K562 (cell line): ENCODE measurements around the gene LGALS12. TPM values are rescaled to one million over a fixed set of nuclear protein-coding genes. Genes with fewer than 3 reads are reported as not detected.

Experiments used
- BDP1 ChIP-seq: IDR thresholded peaks from 3 replicates; pipeline ENCODE4 v1.6.1; 2011; ENCODE audit not compliant: insufficient read length, insufficient read depth
- CCAR2 ChIP-seq: fragments of 200-400 bp; formaldehyde crosslinking; IDR thresholded peaks from 2 replicates; pipeline ENCODE4 v1.6.1; 2017; ENCODE audit warnings: mild to moderate bottlenecking, low read depth, low read length
- FOSL1 ChIP-seq: fragments of 200-800 bp; sonication (Bioruptor generic); conservative IDR thresholded peaks from 2 replicates; pipeline ENCODE4 v1.6.1; 2016; ENCODE audit warnings: missing genetic modification characterization, missing compliant biosample characterization
- FOXM1 ChIP-seq, 2 experiments: fragments of 450-650 bp in 1 of 2; sonication (generic) in 1 of 2; formaldehyde crosslinking in 1 of 2; IDR thresholded peaks; 2 replicates each; pipeline versions ENCODE4 v1.6.1 to v1.9.0; 2017 to 2022; ENCODE audit warnings: low read depth in 2 of 2, mild to moderate bottlenecking in 2 of 2, missing genetic modification reagents in 1 of 2, moderate library complexity in 1 of 2
- GTF2B ChIP-seq: IDR thresholded peaks from 2 replicates; pipeline ENCODE4 v1.6.1; 2011; ENCODE audit not compliant: insufficient read length; ENCODE audit errors: extremely low read depth
- MECOM ChIP-seq: fragments of 250-450 bp; sonication (Bioruptor Pico); IDR thresholded peaks from 2 replicates; pipeline ENCODE4 v1.8.0; 2022; ENCODE audit warnings: inconsistent platforms
- MTA2 ChIP-seq: fragments of 450-650 bp; IDR thresholded peaks from 2 replicates; pipeline ENCODE4 v1.6.1; 2016; ENCODE audit warnings: low read depth
- MTA3 ChIP-seq: fragments of 450-650 bp; formaldehyde crosslinking; IDR thresholded peaks from 2 replicates; pipeline ENCODE4 v1.6.1; 2017; ENCODE audit warnings: mild to moderate bottlenecking, borderline replicate concordance
- NFE2 ChIP-seq: IDR thresholded peaks from 2 replicates; pipeline ENCODE4 v1.6.1; 2014; ENCODE audit warnings: antibody characterized with exemption, low read depth
- NFIC ChIP-seq: fragments of 450-650 bp; IDR thresholded peaks from 2 replicates; pipeline ENCODE4 v1.6.1; 2017; ENCODE audit warnings: mild to moderate bottlenecking, inconsistent platforms
- NR2C2 ChIP-seq, 2 experiments: fragments of 200-800 bp in 1 of 2; sonication (Bioruptor generic) in 1 of 2; sonication (generic) in 1 of 2; formaldehyde crosslinking in 1 of 2; IDR thresholded peaks; 2 replicates each; pipeline versions ENCODE4 v1.6.1 to v1.8.0; 2016 to 2022; ENCODE audit warnings: mild to moderate bottlenecking in 1 of 2, missing compliant biosample characterization in 1 of 2, missing genetic modification characterization in 1 of 2, missing genetic modification reagents in 1 of 2
- PML ChIP-seq: IDR thresholded peaks from 2 replicates; pipeline ENCODE4 v1.6.1; 2012; ENCODE audit warnings: low read length, inconsistent platforms
- PPARD ChIP-seq: fragments of 250-450 bp; sonication (Bioruptor Pico); IDR thresholded peaks from 2 replicates; pipeline ENCODE4 v1.8.0; 2022; ENCODE audit warnings: inconsistent platforms, mild to moderate bottlenecking, moderate library complexity
- SMARCA5 ChIP-seq: fragments of 450-650 bp; IDR thresholded peaks from 2 replicates; pipeline ENCODE4 v1.6.1; 2016
- TCF3 ChIP-seq: sonication (generic); formaldehyde crosslinking; IDR thresholded peaks from 2 replicates; pipeline ENCODE4 v1.4.0; 2020; ENCODE audit warnings: mild to moderate bottlenecking, missing genetic modification reagents
- ZBTB1 ChIP-seq: sonication (generic); formaldehyde crosslinking; IDR thresholded peaks from 2 replicates; pipeline ENCODE4 v1.8.1; 2023; ENCODE audit warnings: missing genetic modification reagents, low read depth, mild to moderate bottlenecking, borderline replicate concordance
- ZBTB17 ChIP-seq: fragments of 450-650 bp; formaldehyde crosslinking; IDR thresholded peaks from 2 replicates; pipeline ENCODE4 v1.4.0; 2020; ENCODE audit warnings: mild to moderate bottlenecking
- ZNF184 ChIP-seq: sonication (generic); formaldehyde crosslinking; IDR thresholded peaks from 2 replicates; pipeline ENCODE4 v1.5.0; 2020; ENCODE audit warnings: missing genetic modification reagents
- ZNF316 ChIP-seq: fragments of 450-650 bp; IDR thresholded peaks from 2 replicates; pipeline ENCODE4 v1.6.1; 2016
- ZNF324 ChIP-seq: fragments of 250-450 bp; sonication (Bioruptor Pico); IDR thresholded peaks from 2 replicates; pipeline ENCODE4 v1.4.0; 2020; ENCODE audit warnings: mild to moderate bottlenecking
- ZNF644 ChIP-seq: fragments of 200-800 bp; sonication (Bioruptor generic); IDR thresholded peaks from 2 replicates; pipeline ENCODE4 v1.6.1; 2016; ENCODE audit warnings: low read depth, missing genetic modification characterization, missing compliant biosample characterization
- ZNF695 ChIP-seq: fragments of 450-650 bp; formaldehyde crosslinking; IDR thresholded peaks from 2 replicates; pipeline ENCODE4 v1.4.0; 2020; ENCODE audit warnings: mild to moderate bottlenecking, moderate library complexity
- ZNF830 ChIP-seq: fragments of 250-450 bp; sonication (Bioruptor Pico); IDR thresholded peaks from 2 replicates; pipeline ENCODE4 v1.5.0; 2021; ENCODE audit warnings: mild to moderate bottlenecking
- ZSCAN32 ChIP-seq: fragments of 450-650 bp; formaldehyde crosslinking; IDR thresholded peaks from 2 replicates; pipeline ENCODE4 v1.4.0; 2020; ENCODE audit warnings: mild to moderate bottlenecking, moderate library complexity
- polyA plus RNA-seq, 8 experiments: library from polyadenylated mRNA; depleted of rRNA in 4 of 8; stranded (reverse) in 5 of 8; unstranded in 3 of 8; fragments of >200 nt; fragmentation: Nextera tagmentation in 2 of 8; fragmentation: Illumina TruSeq in 1 of 8; extraction: Ambion mirVana in 2 of 8; extraction: Trizol in 1 of 8; gene quantifications; 2 replicates each; pipeline versions ENCODE4 v1.2.1 to v1.2.3, GENCODE V29; 2011 to 2014; ENCODE audit warnings: inconsistent platforms in 1 of 8, missing spikeins in 1 of 8
- total RNA-seq, 7 experiments: library from RNA; depleted of rRNA in 6 of 7; stranded (reverse); fragments of >200 nt in 6 of 7; fragmentation: Illumina TruSeq in 2 of 7; extraction: Trizol in 2 of 7; gene quantifications; 2 replicates each; pipeline versions ENCODE4 v1.2.1 to v1.2.3, GENCODE V29; 2011 to 2021; ENCODE audit warnings: low replicate concordance in 1 of 7
- TF ChIP-seq, protein P1 (sequence below): fragments of 250-450 bp; sonication (Bioruptor Pico); IDR thresholded peaks from 2 replicates; pipeline ENCODE4 v1.5.0; 2021; ENCODE audit warnings: mild to moderate bottlenecking, borderline replicate concordance
- TF ChIP-seq, protein P2 (sequence below): fragments of 200-800 bp; sonication (Bioruptor generic); IDR thresholded peaks from 2 replicates; pipeline ENCODE4 v1.6.1; 2017; ENCODE audit warnings: missing genetic modification characterization, missing compliant biosample characterization
- TF ChIP-seq, protein P3 (sequence below): fragments of 250-450 bp; sonication (Bioruptor Pico); IDR thresholded peaks from 2 replicates; pipeline ENCODE4 v1.6.1; 2021; ENCODE audit warnings: mild to moderate bottlenecking

LGALS12 gene
- total and polyA plus RNA-seq, 9 of the 15 experiments (the other 6 are each of a cell fraction or from before 2014, with no cell fraction given) = 0.66 to 8.0 (median 5.0) TPM

- TF ChIP-seq, protein P1, sequence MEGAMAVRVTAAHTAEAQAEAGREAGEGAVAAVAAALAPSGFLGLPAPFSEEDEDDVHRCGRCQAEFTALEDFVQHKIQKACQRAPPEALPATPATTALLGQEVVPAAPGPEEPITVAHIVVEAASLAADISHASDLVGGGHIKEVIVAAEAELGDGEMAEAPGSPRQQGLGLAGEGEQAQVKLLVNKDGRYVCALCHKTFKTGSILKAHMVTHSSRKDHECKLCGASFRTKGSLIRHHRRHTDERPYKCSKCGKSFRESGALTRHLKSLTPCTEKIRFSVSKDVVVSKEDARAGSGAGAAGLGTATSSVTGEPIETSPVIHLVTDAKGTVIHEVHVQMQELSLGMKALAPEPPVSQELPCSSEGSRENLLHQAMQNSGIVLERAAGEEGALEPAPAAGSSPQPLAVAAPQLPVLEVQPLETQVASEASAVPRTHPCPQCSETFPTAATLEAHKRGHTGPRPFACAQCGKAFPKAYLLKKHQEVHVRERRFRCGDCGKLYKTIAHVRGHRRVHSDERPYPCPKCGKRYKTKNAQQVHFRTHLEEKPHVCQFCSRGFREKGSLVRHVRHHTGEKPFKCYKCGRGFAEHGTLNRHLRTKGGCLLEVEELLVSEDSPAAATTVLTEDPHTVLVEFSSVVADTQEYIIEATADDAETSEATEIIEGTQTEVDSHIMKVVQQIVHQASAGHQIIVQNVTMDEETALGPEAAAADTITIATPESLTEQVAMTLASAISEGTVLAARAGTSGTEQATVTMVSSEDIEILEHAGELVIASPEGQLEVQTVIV (CRISPR knock-in tag) = no peak
- TF ChIP-seq CCAR2 (no peak), SMARCA5 (no peak), PML (0 out of 2 replicates have a peak, but pooled peaks have one; percentile 46), GTF2B (no peak), ZSCAN32 (CRISPR knock-in tag) (no peak), ZBTB1 (no peak), MECOM (CRISPR knock-in tag) (no peak), ZNF324 (no peak), NR2C2 (CRISPR knock-in tag; IDR thresholded peaks at IDR 0.05) (no peak), NR2C2 (tag; IDR thresholded peaks at IDR 0.05) (peak; percentile 68), ZNF695 (CRISPR knock-in tag) (no peak), MTA3 (no peak), TCF3 (CRISPR knock-in tag) (peak; percentile 85), FOXM1 (IDR thresholded peaks at IDR 0.05; ENCODE audit: low read depth) (peak; percentile 49; the same call in 1 of the 2 replicates), FOXM1 (CRISPR knock-in tag; IDR thresholded peaks at IDR 0.05; ENCODE audit: low read depth) (no peak), PPARD (no peak), ZNF644 (tag) (no peak), ZNF316 (peak; percentile 76), BDP1 (no peak), NFIC (peak; percentile 23; the same call in 1 of the 2 replicates), MTA2 (peak; percentile 60), ZNF830 (no peak), NFE2 (peak; percentile 72), ZBTB17 (no peak), ZNF184 (CRISPR knock-in tag) (no peak), FOSL1 (tag) (0 out of 2 replicates have a peak, but pooled peaks have one; percentile 24)
- TF ChIP-seq, protein P2, sequence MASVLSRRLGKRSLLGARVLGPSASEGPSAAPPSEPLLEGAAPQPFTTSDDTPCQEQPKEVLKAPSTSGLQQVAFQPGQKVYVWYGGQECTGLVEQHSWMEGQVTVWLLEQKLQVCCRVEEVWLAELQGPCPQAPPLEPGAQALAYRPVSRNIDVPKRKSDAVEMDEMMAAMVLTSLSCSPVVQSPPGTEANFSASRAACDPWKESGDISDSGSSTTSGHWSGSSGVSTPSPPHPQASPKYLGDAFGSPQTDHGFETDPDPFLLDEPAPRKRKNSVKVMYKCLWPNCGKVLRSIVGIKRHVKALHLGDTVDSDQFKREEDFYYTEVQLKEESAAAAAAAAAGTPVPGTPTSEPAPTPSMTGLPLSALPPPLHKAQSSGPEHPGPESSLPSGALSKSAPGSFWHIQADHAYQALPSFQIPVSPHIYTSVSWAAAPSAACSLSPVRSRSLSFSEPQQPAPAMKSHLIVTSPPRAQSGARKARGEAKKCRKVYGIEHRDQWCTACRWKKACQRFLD = no peak
- TF ChIP-seq, protein P3, sequence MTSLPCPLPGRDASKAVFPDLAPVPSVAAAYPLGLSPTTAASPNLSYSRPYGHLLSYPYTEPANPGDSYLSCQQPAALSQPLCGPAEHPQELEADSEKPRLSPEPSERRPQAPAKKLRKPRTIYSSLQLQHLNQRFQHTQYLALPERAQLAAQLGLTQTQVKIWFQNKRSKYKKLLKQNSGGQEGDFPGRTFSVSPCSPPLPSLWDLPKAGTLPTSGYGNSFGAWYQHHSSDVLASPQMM (CRISPR knock-in tag) = no peak
Observed at GRCh38 chr11:63518548-63518947, 12.7 kb downstream of the LGALS12 start (continued).
